Measurements from ENCODE around the gene NHLRC2. TPM values are rescaled to one million over a fixed set of nuclear protein-coding genes. Genes with fewer than 3 reads are reported as not detected.

NHLRC2 gene
- total and polyA plus RNA-seq, 2 of the 13 experiments (the other 11 are each of a cell fraction or from before 2014, with no cell fraction given), result 7.6 to 12.7 TPM

- TF ChIP-seq CC2D1A (CRISPR knock-in tag; IDR thresholded peaks at IDR 0.05) (no peak), CHD2 (IDR thresholded peaks at IDR 0.05; ENCODE audit: low read depth, low read length) (0 out of 2 replicates have a peak, but pooled peaks have one; percentile 24), TBL1XR1 (IDR thresholded peaks at IDR 0.05; ENCODE audit: borderline replicate concordance, low read length, partially characterized antibody) (peak; percentile 7), KDM5A (IDR thresholded peaks at IDR 0.05; ENCODE audit: borderline replicate concordance, low read length) (peak; percentile 95; the same call in 1 of the 2 replicates), ELK4 (CRISPR knock-in tag; IDR thresholded peaks at IDR 0.05; ENCODE audit: borderline replicate concordance) (no peak), ZBTB38 (CRISPR knock-in tag; IDR thresholded peaks at IDR 0.05) (no peak), SAFB2 (CRISPR knock-in tag; IDR thresholded peaks at IDR 0.05; ENCODE audit: borderline replicate concordance, low read depth) (no peak), ZNF281 (CRISPR knock-in tag; IDR thresholded peaks at IDR 0.05; ENCODE audit: borderline replicate concordance) (peak; percentile 4; the same call in 1 of the 2 replicates), ARNT2 (CRISPR knock-in tag; IDR thresholded peaks at IDR 0.05; ENCODE audit: low read depth) (no peak), SIN3A (IDR thresholded peaks at IDR 0.05; ENCODE audit: borderline replicate concordance, low read depth, low read length) (0 out of 2 replicates have a peak, but pooled peaks have one; percentile 13), ZFAT (CRISPR knock-in tag; conservative IDR thresholded peaks at IDR 0.05) (peak; percentile 99), GMEB1 (CRISPR knock-in tag; IDR thresholded peaks at IDR 0.05; ENCODE audit: borderline replicate concordance) (peak; percentile 58; the same call in 1 of the 2 replicates), SALL1 (CRISPR knock-in tag; IDR thresholded peaks at IDR 0.05) (peak; percentile 7; the same call in 1 of the 2 replicates), ZMYM4 (CRISPR knock-in tag; IDR thresholded peaks at IDR 0.05) (0 out of 2 replicates have a peak, but pooled peaks have one; percentile 9), KDM5B (CRISPR knock-in tag; IDR thresholded peaks at IDR 0.05; ENCODE audit: borderline replicate concordance) (peak; percentile 17; the same call in 1 of the 2 replicates), POGK (CRISPR knock-in tag; conservative IDR thresholded peaks at IDR 0.05) (peak; percentile 65; the same call in 1 of the 2 replicates), NFIC (IDR thresholded peaks at IDR 0.05; ENCODE audit: low read length) (peak; percentile 35; the same call in 1 of the 2 replicates), KAT8 (CRISPR knock-in tag; IDR thresholded peaks at IDR 0.05) (peak; percentile 23; the same call in 1 of the 2 replicates), YEATS2 (CRISPR knock-in tag; IDR thresholded peaks at IDR 0.05; ENCODE audit: borderline replicate concordance) (peak; percentile 85), NAIF1 (CRISPR knock-in tag; IDR thresholded peaks at IDR 0.05; ENCODE audit: borderline replicate concordance) (peak; percentile 80; the same call in 1 of the 2 replicates), ZNF296 (CRISPR knock-in tag; conservative IDR thresholded peaks at IDR 0.05) (no peak)
Observed at GRCh38 chr10:113854013-113854760, at the start of gene NHLRC2, which contains the start of gene DCLRE1A (continued).
